Endothelial cell (in vitro differentiated cells): Measurements from ENCODE around the gene GSTT2. TPM values are rescaled to one million over a fixed set of nuclear protein-coding genes. Genes with fewer than 3 reads are reported as not detected.

Experiments
- DNase-seq: peaks from one replicate; pipeline ENCODE4 v3.0.0; 2021; ENCODE audit warnings: low spot score
- H3K27ac Mint-ChIP-seq: one replicate; pipeline ENCODE4 v1.8.0; 2021; ENCODE audit warnings: mixed read lengths, inconsistent platforms; ENCODE audit not compliant: unreplicated experiment
- H3K27me3 Mint-ChIP-seq: one replicate; pipeline ENCODE4 v1.8.0; 2021; ENCODE audit warnings: mild to moderate bottlenecking, moderate library complexity, mixed read lengths, inconsistent platforms; ENCODE audit not compliant: unreplicated experiment
- H3K36me3 Mint-ChIP-seq: one replicate; pipeline ENCODE4 v1.8.0; 2021; ENCODE audit warnings: mild to moderate bottlenecking, low read depth, mixed read lengths, inconsistent platforms; ENCODE audit not compliant: unreplicated experiment
- H3K4me1 Mint-ChIP-seq: one replicate; pipeline ENCODE4 v1.8.0; 2021; ENCODE audit warnings: mild to moderate bottlenecking, mixed read lengths, inconsistent platforms; ENCODE audit not compliant: unreplicated experiment
- H3K4me3 Mint-ChIP-seq: one replicate; pipeline ENCODE4 v1.8.0; 2021; ENCODE audit warnings: mild to moderate bottlenecking, mixed read lengths, inconsistent platforms; ENCODE audit not compliant: unreplicated experiment
- H3K9me3 Mint-ChIP-seq: one replicate; pipeline ENCODE4 v1.8.0; 2021; ENCODE audit warnings: mixed read lengths, inconsistent platforms; ENCODE audit not compliant: unreplicated experiment
- total RNA-seq: library from RNA; stranded (reverse); fragmentation: NEBNext Ultra II Directional; extraction: Animal tissue kit (Norgen Biotek cat#: 25700); gene quantifications from one replicate; pipeline ENCODE4 v1.2.1, GENCODE V29; 2021; ENCODE audit not compliant: unreplicated experiment
- TF ChIP-seq, protein P1 (sequence below): fragments of 200-600 bp; sonication (generic); IDR thresholded peaks from one replicate; pipeline ENCODE4 v1.5.0; 2021; ENCODE audit warnings: antibody characterized with exemption; ENCODE audit not compliant: unreplicated experiment

GSTT2 gene
- total RNA-seq, 1 donor from 2014 or later, result not detected

DNA sequence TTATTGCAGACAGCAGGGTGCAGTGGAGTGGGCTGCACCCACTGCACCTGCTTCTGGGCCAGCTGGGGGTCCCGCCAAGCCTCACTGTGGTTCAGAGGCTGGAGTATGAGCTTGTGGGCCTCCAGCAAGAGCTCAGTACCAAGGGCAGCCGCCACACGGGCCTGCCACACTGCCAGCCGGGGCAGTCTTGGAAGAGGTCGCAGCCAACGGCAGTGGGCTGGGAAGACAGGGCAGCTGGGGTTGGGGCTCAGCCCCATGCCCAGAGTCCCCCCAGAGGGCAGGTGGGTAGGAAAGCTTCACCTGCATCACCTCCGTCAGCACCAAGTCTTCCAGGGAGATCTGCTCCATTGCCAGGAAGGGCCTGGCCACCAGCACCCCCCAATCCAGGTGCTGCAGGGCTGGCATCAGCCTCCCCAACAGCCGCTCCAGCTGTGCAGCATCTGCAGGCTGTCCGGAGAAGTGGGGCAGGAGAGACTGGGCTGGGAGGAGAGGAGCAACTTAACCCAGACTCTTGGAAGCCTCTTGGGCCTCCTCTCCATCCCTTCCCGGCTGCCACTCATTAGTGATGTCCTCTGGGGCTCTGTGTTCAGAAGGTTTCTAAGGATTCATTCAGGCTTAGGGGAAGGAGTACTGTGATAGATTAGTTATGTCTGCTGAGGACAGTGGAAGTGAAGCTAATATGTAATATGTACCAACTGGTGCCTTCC lies 26.4 kb downstream of the GSTT2 start:
- no peak for DNase-seq
- Mint-ChIP-seq H3K4me3 (peak overlapping the region; percentile 26), H3K27me3 (peaks cover 18% of the 10 kb centered on the region), H3K4me1 (peaks cover 40% of the 10 kb centered on the region), H3K9me3 (no peaks in the 10 kb centered on the region), H3K27ac (no peak overlapping the region), H3K36me3 (peaks cover 7% of the 10 kb centered on the region)
- TF ChIP-seq, protein P1, sequence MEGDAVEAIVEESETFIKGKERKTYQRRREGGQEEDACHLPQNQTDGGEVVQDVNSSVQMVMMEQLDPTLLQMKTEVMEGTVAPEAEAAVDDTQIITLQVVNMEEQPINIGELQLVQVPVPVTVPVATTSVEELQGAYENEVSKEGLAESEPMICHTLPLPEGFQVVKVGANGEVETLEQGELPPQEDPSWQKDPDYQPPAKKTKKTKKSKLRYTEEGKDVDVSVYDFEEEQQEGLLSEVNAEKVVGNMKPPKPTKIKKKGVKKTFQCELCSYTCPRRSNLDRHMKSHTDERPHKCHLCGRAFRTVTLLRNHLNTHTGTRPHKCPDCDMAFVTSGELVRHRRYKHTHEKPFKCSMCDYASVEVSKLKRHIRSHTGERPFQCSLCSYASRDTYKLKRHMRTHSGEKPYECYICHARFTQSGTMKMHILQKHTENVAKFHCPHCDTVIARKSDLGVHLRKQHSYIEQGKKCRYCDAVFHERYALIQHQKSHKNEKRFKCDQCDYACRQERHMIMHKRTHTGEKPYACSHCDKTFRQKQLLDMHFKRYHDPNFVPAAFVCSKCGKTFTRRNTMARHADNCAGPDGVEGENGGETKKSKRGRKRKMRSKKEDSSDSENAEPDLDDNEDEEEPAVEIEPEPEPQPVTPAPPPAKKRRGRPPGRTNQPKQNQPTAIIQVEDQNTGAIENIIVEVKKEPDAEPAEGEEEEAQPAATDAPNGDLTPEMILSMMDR, result no peak

DNA sequence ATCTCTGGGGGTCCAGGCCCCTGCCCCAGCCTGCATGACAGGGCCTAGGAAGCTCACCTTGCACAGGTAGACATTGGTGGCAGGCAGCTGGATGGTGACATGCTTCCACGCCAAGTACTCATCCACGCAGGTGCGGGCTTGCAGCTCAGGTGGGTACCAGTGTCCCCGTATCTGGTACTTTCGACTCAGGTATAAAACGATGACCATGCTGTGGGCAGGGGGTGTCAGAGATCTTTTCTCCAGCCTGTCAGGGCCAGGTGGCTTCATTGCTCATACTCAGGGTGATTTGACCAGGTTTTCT lies 26.9 kb downstream of the GSTT2 start:
- Mint-ChIP-seq H3K27me3 (peaks cover 20% of the 10 kb centered on the region), H3K4me3 (peak overlapping the region; percentile 26), H3K4me1 (peaks cover 40% of the 10 kb centered on the region), H3K9me3 (no peaks in the 10 kb centered on the region), H3K27ac (no peak overlapping the region), H3K36me3 (peaks cover 7% of the 10 kb centered on the region)
- no peak for DNase-seq
- TF ChIP-seq, protein P1, result no peak

DNA sequence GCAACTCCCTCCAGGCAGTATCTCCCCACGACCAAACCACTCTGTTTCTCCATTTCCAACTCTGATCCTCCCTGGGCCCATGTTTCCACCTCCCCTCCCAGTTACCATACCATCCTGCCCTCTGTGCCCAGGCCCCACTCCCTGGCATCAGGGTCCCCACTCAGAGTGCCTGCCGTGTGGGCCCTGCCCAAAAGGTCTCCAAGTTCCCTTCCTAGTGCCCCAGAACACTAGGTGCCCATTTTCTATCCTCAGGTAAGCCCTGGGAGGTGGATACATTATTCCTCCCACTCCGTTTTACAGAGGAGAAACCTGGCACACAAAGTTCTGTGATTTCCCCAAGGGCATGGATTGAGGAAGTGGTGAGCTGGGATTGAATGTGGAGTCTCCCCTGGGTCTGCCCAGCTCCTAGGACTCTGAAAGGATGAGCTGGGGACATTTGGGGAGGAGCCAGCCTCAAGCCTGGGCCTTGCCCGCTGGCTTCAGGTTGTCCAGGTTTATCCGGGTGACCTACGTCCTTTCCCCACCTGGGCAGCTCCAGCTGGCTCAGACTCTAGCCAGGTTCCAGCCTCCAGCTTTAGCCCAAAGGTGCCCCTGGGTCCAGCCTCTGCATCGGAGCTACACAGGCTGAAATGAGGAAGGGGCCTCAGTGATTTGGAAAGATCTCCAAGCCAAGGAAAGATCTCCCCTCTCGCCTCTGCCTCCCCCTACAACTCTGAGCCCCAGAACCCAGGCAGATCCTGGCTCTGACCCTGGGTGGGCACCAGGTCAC lies 27.5 kb downstream of the GSTT2 start:
- DNase-seq, result no peak
- no peaks in the 10 kb centered on the region for H3K9me3 Mint-ChIP-seq
- no peak overlapping the region for H3K4me3 Mint-ChIP-seq
- peaks cover 42% of the 10 kb centered on the region for H3K4me1 Mint-ChIP-seq
- no peak overlapping the region for H3K27ac Mint-ChIP-seq
- H3K36me3 Mint-ChIP-seq, result peaks cover 7% of the 10 kb centered on the region
- TF ChIP-seq, protein P1, result no peak
- peaks cover 15% of the 10 kb centered on the region for H3K27me3 Mint-ChIP-seq

- Mint-ChIP-seq H3K27me3 (peaks cover 15% of the 10 kb centered on the region), H3K9me3 (no peaks in the 10 kb centered on the region)
These were observed 28.0 kb downstream of the GSTT2 start for GRCh38 chr22:24008022-24008283.

More at GRCh38 chr22:24008022-24008283, 28.0 kb downstream of the GSTT2 start:
- DNase-seq, result no peak
- Mint-ChIP-seq H3K4me3 (no peak overlapping the region), H3K4me1 (peaks cover 43% of the 10 kb centered on the region), H3K36me3 (peaks cover 7% of the 10 kb centered on the region), H3K27ac (no peak overlapping the region)
- TF ChIP-seq, protein P1, result no peak
